Ishikawa (cell line): ENCODE results near the gene P2RY4.

Experiments
- CEBPB ChIP-seq: IDR thresholded peaks from 2 replicates; pipeline ENCODE4 v1.6.1; 2012
- CREB1 ChIP-seq: IDR thresholded peaks from 2 replicates; pipeline ENCODE4 v1.6.1; 2012; ENCODE audit warnings: low read depth
- EP300 ChIP-seq: IDR thresholded peaks from 2 replicates; pipeline ENCODE4 v1.6.1; 2012; ENCODE audit warnings: borderline replicate concordance
- FOXM1 ChIP-seq: IDR thresholded peaks from 2 replicates; pipeline ENCODE4 v1.6.1; 2012; ENCODE audit warnings: low read depth, borderline replicate concordance
- MAX ChIP-seq: IDR thresholded peaks from 2 replicates; pipeline ENCODE4 v1.6.1; 2012
- RAD21 ChIP-seq: IDR thresholded peaks from 2 replicates; pipeline ENCODE4 v1.6.1; 2012; ENCODE audit warnings: low read depth
- TAF1 ChIP-seq: IDR thresholded peaks from 2 replicates; pipeline ENCODE4 v1.6.1; 2012; ENCODE audit warnings: low read depth, mild to moderate bottlenecking
- TEAD4 ChIP-seq: IDR thresholded peaks from 2 replicates; pipeline ENCODE4 v1.6.1; 2012
- YY1 ChIP-seq: IDR thresholded peaks from 2 replicates; pipeline ENCODE4 v1.6.1; 2012; ENCODE audit warnings: low read depth
- ZBTB7A ChIP-seq: IDR thresholded peaks from 2 replicates; pipeline ENCODE4 v1.6.1; 2012; ENCODE audit warnings: low read depth
- TF ChIP-seq, protein P1 (sequence below): IDR thresholded peaks from 2 replicates; pipeline ENCODE4 v1.6.1; 2012; ENCODE audit warnings: low read depth, mild to moderate bottlenecking

- TF ChIP-seq, protein P1, sequence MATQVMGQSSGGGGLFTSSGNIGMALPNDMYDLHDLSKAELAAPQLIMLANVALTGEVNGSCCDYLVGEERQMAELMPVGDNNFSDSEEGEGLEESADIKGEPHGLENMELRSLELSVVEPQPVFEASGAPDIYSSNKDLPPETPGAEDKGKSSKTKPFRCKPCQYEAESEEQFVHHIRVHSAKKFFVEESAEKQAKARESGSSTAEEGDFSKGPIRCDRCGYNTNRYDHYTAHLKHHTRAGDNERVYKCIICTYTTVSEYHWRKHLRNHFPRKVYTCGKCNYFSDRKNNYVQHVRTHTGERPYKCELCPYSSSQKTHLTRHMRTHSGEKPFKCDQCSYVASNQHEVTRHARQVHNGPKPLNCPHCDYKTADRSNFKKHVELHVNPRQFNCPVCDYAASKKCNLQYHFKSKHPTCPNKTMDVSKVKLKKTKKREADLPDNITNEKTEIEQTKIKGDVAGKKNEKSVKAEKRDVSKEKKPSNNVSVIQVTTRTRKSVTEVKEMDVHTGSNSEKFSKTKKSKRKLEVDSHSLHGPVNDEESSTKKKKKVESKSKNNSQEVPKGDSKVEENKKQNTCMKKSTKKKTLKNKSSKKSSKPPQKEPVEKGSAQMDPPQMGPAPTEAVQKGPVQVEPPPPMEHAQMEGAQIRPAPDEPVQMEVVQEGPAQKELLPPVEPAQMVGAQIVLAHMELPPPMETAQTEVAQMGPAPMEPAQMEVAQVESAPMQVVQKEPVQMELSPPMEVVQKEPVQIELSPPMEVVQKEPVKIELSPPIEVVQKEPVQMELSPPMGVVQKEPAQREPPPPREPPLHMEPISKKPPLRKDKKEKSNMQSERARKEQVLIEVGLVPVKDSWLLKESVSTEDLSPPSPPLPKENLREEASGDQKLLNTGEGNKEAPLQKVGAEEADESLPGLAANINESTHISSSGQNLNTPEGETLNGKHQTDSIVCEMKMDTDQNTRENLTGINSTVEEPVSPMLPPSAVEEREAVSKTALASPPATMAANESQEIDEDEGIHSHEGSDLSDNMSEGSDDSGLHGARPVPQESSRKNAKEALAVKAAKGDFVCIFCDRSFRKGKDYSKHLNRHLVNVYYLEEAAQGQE: no peak
- no peak for TF ChIP-seq YY1
- no peak for TF ChIP-seq RAD21
- no peak for TF ChIP-seq CREB1
- TF ChIP-seq EP300: no peak
- no peak for TF ChIP-seq ZBTB7A
- TF ChIP-seq TAF1: no peak
- TF ChIP-seq FOXM1: no peak
- no peak for TF ChIP-seq MAX
- no peak for TF ChIP-seq TEAD4
- TF ChIP-seq CEBPB: no peak
These were observed 12.8 kb downstream of the P2RY4 start for GRCh38 chrX:70247252-70247651.
